ENCODE results near the gene ZXDC. TPM values are rescaled to one million over a fixed set of nuclear protein-coding genes. Genes with fewer than 3 reads are reported as not detected.

The ZXDC gene
- total RNA-seq, 1 donor from 2014 or later, result 38.4 TPM

GRCh38 chr3:126407412-126408044 is 68.2 kb downstream of the ZXDC start:
- Histone ChIP-seq H3K4me3 (ENCODE audit: low read depth, low read length) (no peak overlapping the region), H3K36me3 (ENCODE audit: control insufficient read depth, insufficient read depth, low read length) (no peaks in the 10 kb centered on the region), H3K27me3 (ENCODE audit: control insufficient read depth, insufficient read depth, low read length) (peaks cover 6% of the 10 kb centered on the region)
- DNase-seq (ENCODE audit: low read depth), result no peak
- TF ChIP-seq, protein P1, sequence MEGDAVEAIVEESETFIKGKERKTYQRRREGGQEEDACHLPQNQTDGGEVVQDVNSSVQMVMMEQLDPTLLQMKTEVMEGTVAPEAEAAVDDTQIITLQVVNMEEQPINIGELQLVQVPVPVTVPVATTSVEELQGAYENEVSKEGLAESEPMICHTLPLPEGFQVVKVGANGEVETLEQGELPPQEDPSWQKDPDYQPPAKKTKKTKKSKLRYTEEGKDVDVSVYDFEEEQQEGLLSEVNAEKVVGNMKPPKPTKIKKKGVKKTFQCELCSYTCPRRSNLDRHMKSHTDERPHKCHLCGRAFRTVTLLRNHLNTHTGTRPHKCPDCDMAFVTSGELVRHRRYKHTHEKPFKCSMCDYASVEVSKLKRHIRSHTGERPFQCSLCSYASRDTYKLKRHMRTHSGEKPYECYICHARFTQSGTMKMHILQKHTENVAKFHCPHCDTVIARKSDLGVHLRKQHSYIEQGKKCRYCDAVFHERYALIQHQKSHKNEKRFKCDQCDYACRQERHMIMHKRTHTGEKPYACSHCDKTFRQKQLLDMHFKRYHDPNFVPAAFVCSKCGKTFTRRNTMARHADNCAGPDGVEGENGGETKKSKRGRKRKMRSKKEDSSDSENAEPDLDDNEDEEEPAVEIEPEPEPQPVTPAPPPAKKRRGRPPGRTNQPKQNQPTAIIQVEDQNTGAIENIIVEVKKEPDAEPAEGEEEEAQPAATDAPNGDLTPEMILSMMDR (IDR thresholded peaks at IDR 0.05; ENCODE audit: insufficient read depth, low read length, poor library complexity, severe bottlenecking), result no peak

- H3K4me3 ChIP-seq (ENCODE audit: low read depth, low read length), result no peak overlapping the region
- H3K27me3 ChIP-seq (ENCODE audit: control insufficient read depth, insufficient read depth, low read length), result peaks cover 6% of the 10 kb centered on the region
- no peaks in the 10 kb centered on the region for H3K36me3 ChIP-seq (ENCODE audit: control insufficient read depth, insufficient read depth, low read length)
- TF ChIP-seq, protein P1 (IDR thresholded peaks at IDR 0.05; ENCODE audit: insufficient read depth, low read length, poor library complexity, severe bottlenecking), result no peak
- DNase-seq (ENCODE audit: low read depth), result no peak
Observed at GRCh38 chr3:126406389-126407296, 69.0 kb downstream of the ZXDC start.

DNA sequence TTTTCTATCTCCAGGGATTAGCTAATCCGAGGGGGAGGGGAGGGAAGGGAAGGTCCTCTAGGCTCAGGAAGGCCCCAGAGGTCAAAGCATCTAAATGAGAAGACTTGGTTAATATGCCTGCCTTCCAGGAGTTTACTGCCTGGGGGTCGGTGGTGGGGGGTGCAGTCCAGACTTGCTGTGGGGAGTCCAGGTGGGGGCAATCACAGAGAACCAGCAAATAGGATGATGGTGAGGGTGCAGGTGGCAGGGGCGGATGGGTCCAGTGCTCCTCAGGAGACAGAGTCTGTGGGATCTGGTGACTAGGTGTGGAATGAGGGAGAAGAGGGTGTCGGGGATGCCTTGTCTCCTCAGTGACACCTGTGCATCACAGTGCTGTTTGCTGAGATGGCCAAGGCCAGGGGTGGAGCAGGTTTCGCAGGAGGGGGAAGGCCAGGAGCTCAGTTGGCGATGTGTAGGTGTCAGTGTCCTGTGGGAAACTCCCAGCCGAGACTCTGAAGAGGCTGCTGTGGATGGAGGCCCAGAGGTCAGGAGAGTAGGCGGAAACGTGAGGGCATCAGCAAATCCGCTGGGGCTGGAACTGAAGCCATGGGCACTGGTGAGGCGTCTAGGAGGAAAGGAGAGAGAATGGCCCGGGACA is 72.9 kb downstream of the ZXDC start:
- DNase-seq (ENCODE audit: low read depth), result no peak
- no peak overlapping the region for H3K4me3 ChIP-seq (ENCODE audit: low read depth, low read length)
- H3K36me3 ChIP-seq (ENCODE audit: control insufficient read depth, insufficient read depth, low read length), result no peaks in the 10 kb centered on the region
- H3K27me3 ChIP-seq (ENCODE audit: control insufficient read depth, insufficient read depth, low read length), result peaks cover 4% of the 10 kb centered on the region
- TF ChIP-seq, protein P1 (IDR thresholded peaks at IDR 0.05; ENCODE audit: insufficient read depth, low read length, poor library complexity, severe bottlenecking), result no peak

DNA sequence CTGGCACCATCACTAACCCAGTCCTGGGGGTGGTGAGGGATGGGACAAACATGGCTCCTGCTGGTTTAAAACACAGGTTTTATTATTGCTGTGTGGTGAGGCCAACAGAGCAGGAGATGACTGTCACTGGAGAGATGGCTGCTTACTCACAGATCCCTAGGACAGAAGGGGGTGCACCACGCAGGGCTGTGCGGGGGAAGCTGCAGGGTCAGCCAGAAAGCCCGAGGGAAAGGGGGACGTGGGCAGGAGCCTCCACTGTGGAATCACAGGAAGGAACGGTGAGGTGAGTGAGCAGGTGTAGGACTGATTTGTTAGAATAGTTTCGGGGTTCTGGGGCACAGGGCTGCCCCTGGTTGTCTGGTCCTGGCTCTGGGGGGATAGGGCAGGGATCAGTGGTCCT is 73.5 kb downstream of the ZXDC start:
- Histone ChIP-seq H3K4me3 (ENCODE audit: low read depth, low read length) (no peak overlapping the region), H3K36me3 (ENCODE audit: control insufficient read depth, insufficient read depth, low read length) (no peaks in the 10 kb centered on the region), H3K27me3 (ENCODE audit: control insufficient read depth, insufficient read depth, low read length) (peaks cover 2% of the 10 kb centered on the region)
- no peak for DNase-seq (ENCODE audit: low read depth)
- TF ChIP-seq, protein P1 (IDR thresholded peaks at IDR 0.05; ENCODE audit: insufficient read depth, low read length, poor library complexity, severe bottlenecking), result no peak

GRCh38 chr3:126401611-126402160 is 74.0 kb downstream of the ZXDC start:
- TF ChIP-seq, protein P1 (IDR thresholded peaks at IDR 0.05; ENCODE audit: insufficient read depth, low read length, poor library complexity, severe bottlenecking), result no peak
- peaks cover 2% of the 10 kb centered on the region for H3K27me3 ChIP-seq (ENCODE audit: control insufficient read depth, insufficient read depth, low read length)
- H3K4me3 ChIP-seq (ENCODE audit: low read depth, low read length), result no peak overlapping the region
- H3K36me3 ChIP-seq (ENCODE audit: control insufficient read depth, insufficient read depth, low read length), result no peaks in the 10 kb centered on the region
- DNase-seq (ENCODE audit: low read depth), result no peak
